Esophagus muscularis mucosa (tissue), 4 donors: ENCODE results near the gene MVB12B. TPM values are rescaled to one million over a fixed set of nuclear protein-coding genes. Genes with fewer than 3 reads are reported as not detected.

Experiments
- DNase-seq: peaks from one replicate; pipeline ENCODE4 v3.0.0-alpha.2; 2017; ENCODE audit errors: extremely low spot score
- H3K27ac ChIP-seq, 4 donors: fragments of 200-600 bp; sonication (generic); replicated peaks in 1 of 4; 1 replicate in 3 of 4; 2 replicates in 1 of 4; pipeline ENCODE4 v1.5.1; 2016 to 2019; ENCODE audit warnings: mild to moderate bottlenecking in 1 of 4
- H3K27me3 ChIP-seq, 4 donors: fragments of 200-600 bp; sonication (generic); one replicate each; pipeline versions ENCODE4 v1.5.1 to v1.6.0; 2016 to 2019
- H3K36me3 ChIP-seq, 4 donors: fragments of 200-600 bp; sonication (generic); one replicate each; pipeline ENCODE4 v1.5.1; 2016 to 2019
- H3K4me1 ChIP-seq, 4 donors: fragments of 200-600 bp; sonication (generic); one replicate each; pipeline ENCODE4 v1.5.1; 2016 to 2019
- H3K4me3 ChIP-seq, 4 donors: fragments of 200-600 bp; sonication (generic); 1 replicate in 2 of 4; 2 replicates in 2 of 4; pipeline ENCODE4 v1.5.1; 2016 to 2019; ENCODE audit warnings: mild to moderate bottlenecking in 4 of 4, moderate library complexity in 1 of 4
- H3K9me3 ChIP-seq, 4 donors: fragments of 200-600 bp; sonication (generic); 1 replicate in 3 of 4; 2 replicates in 1 of 4; pipeline ENCODE4 v1.5.1; 2016 to 2019
- CTCF ChIP-seq, 3 experiments: fragments of 200-600 bp in 2 of 3; fragments of 450-650 bp in 1 of 3; sonication (generic) in 2 of 3; IDR thresholded peaks; one replicate each; pipeline ENCODE4 v1.5.1; 2017 to 2019; ENCODE audit warnings: antibody characterized with exemption in 3 of 3, mild to moderate bottlenecking in 2 of 3, moderate library complexity in 1 of 3
- EP300 ChIP-seq: sonication (generic); formaldehyde crosslinking; IDR thresholded peaks from one replicate; pipeline ENCODE4 v1.6.1; 2017; ENCODE audit warnings: antibody characterized with exemption
- POLR2A ChIP-seq: fragments of 450-650 bp; IDR thresholded peaks from one replicate; pipeline ENCODE4 v1.6.1; 2017; ENCODE audit warnings: antibody characterized with exemption, moderate library complexity, mild to moderate bottlenecking, low read depth
- POLR2AphosphoS5 ChIP-seq, 2 donors: sonication (generic); formaldehyde crosslinking; IDR thresholded peaks; one replicate each; pipeline ENCODE4 v1.6.1; 2017; ENCODE audit warnings: antibody characterized with exemption in 2 of 2
- WGBS: methylation state at CpG from one replicate; pipeline ENCODE4 v1.1.5; 2018; 5-methylcytosine and 5-hydroxymethylcytosine counted together
- intact Hi-C: fragments of 100-400 bp; cut with DNase I; formaldehyde crosslinking; loops from one replicate; pipeline ENCODE4 v1.15.1; 2023
- total RNA-seq, 4 donors: library from RNA; depleted of rRNA; stranded (reverse); fragments of >200 nt; gene quantifications; one replicate each; pipeline versions ENCODE4 v1.1.0 to v1.2.1, GENCODE V29; 2016

Gene MVB12B
- total RNA-seq, 4 donors from 2014 or later, result 14.1 to 25.0 (median 18.4) TPM

- Histone ChIP-seq H3K27me3 (no peaks in the 10 kb centered on the region), H3K9me3 (no peaks in the 10 kb centered on the region), H3K4me3 (no peak overlapping the region), H3K27ac (no peak overlapping the region), H3K36me3 (peaks cover 25 to 59% (median 38%) of the 10 kb centered on the region in 4 donors), H3K4me1 (peaks cover 0 to 22% (median 10%) of the 10 kb centered on the region in 4 donors)
- TF ChIP-seq POLR2A (no peak), POLR2AphosphoS5 (IDR thresholded peaks at IDR 0.05) (no peak), EP300 (no peak), CTCF (IDR thresholded peaks at IDR 0.05) (no peak)
- intact Hi-C loops, result no loop called here
- DNase-seq, result no peak
- 90% methylated on average over 17 of the region's 17 CpGs for WGBS
Observed at GRCh38 chr9:126420643-126421564, 94.3 kb downstream of the MVB12B start.

- Histone ChIP-seq H3K27me3 (no peaks in the 10 kb centered on the region), H3K36me3 (peaks cover 25 to 64% (median 38%) of the 10 kb centered on the region in 4 donors), H3K9me3 (no peaks in the 10 kb centered on the region), H3K4me1 (peaks cover 0 to 22% (median 10%) of the 10 kb centered on the region in 4 donors), H3K4me3 (no peak overlapping the region), H3K27ac (no peak overlapping the region)
- DNase-seq, result no peak
- TF ChIP-seq POLR2AphosphoS5 (IDR thresholded peaks at IDR 0.05), result no peak
- TF ChIP-seq CTCF (IDR thresholded peaks at IDR 0.05), result no peak
- TF ChIP-seq EP300, result no peak
- no peak for TF ChIP-seq POLR2A
- WGBS, result 91% methylated on average over 25 of the region's 25 CpGs
- intact Hi-C loops, result no loop called here
Observed at GRCh38 chr9:126421567-126422428, 95.2 kb downstream of the MVB12B start.

- Histone ChIP-seq H3K4me3 (no peak overlapping the region), H3K9me3 (no peaks in the 10 kb centered on the region), H3K4me1 (peaks cover 0 to 22% (median 10%) of the 10 kb centered on the region in 4 donors), H3K27ac (no peak overlapping the region), H3K27me3 (no peaks in the 10 kb centered on the region), H3K36me3 (peaks cover 25 to 59% (median 38%) of the 10 kb centered on the region in 4 donors)
- no peak for TF ChIP-seq EP300
- TF ChIP-seq POLR2A, result no peak
- TF ChIP-seq POLR2AphosphoS5 (IDR thresholded peaks at IDR 0.05), result no peak
- TF ChIP-seq CTCF (IDR thresholded peaks at IDR 0.05), result no peak
- DNase-seq, result no peak
- intact Hi-C loops, result no loop called here
- 77% methylated on average over 10 of the region's 10 CpGs for WGBS
Observed at GRCh38 chr9:126423142-126423915, 96.7 kb downstream of the MVB12B start.

- WGBS, result 92% methylated on average over 3 of the region's 3 CpGs
- intact Hi-C loops, result no loop called here
Observed at GRCh38 chr9:126423916-126424185, 97.2 kb downstream of the MVB12B start.

More at GRCh38 chr9:126423916-126424185, 97.2 kb downstream of the MVB12B start:
- Histone ChIP-seq H3K9me3 (no peaks in the 10 kb centered on the region), H3K27me3 (no peaks in the 10 kb centered on the region), H3K27ac (no peak overlapping the region), H3K4me1 (peaks cover 0 to 22% (median 10%) of the 10 kb centered on the region in 4 donors), H3K36me3 (peaks cover 25 to 57% (median 38%) of the 10 kb centered on the region in 4 donors), H3K4me3 (no peak overlapping the region)
- TF ChIP-seq POLR2A (no peak), CTCF (IDR thresholded peaks at IDR 0.05) (no peak), EP300 (no peak), POLR2AphosphoS5 (IDR thresholded peaks at IDR 0.05) (no peak)
- no peak for DNase-seq
